ENCODE measurements around the gene NLGN1.

Gene NLGN1

DNA sequence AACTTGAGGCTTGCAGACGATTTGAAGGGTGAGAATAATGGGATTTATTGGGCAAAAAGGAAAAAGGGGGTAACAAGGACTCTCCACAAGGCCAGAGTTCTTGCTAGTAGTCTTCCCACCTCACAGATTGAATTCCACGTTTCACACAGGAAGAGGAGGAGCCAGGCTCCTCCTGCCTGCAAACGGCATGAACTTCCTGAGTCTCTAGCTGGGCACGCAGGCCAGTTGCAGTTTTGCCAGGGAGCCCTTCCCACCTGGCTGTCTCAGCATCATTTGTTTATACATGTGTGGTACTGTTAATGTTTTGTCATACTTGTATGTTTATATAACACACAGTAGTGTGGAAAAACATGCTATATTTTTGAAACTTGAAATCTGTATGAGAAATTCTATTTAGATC is 155.0 kb downstream of the NLGN1 start:
- no peak for DNase-seq (ENCODE audit: extremely low read depth, insufficient read length)

DNA sequence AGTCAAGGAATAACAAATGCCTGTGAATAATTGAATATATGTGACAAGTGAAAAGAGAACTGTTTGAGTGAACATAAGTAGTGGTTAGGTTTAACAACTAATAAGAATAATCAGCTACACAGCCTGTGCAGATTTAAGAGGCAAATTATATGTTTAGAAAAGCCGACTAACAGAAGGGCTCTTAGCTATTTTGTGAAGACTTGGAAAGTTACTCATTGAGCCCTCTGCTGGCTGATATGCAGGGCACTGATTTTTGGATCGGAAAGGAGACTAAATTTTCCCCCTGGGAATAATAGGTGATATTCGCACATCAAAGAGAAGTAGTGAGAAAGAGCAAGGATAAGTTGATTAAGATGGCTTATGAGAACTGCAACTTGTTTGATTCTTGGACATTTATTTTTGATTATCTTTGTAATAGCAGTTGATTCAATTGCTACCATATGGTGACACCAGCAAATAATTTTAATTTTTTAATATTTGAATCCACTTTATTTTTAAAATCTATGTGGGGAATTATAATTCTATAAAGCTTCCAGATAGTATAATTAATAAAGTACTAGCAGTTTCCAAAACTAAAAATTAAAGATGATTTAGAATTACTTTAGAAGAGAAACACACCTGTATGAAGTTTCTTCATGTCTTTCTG is 156.2 kb downstream of the NLGN1 start:
- no peak for DNase-seq (ENCODE audit: extremely low read depth, insufficient read length)
- Histone ChIP-seq H3K4me3 (replicated peaks; ENCODE audit: low read depth, low read length) (no peak overlapping the region), H3K36me3 (ENCODE audit: control insufficient read depth, insufficient read depth, low read length) (no peaks in the 10 kb centered on the region), H3K27me3 (replicated peaks; ENCODE audit: control insufficient read depth, insufficient read depth, low read length) (no peaks in the 10 kb centered on the region)
- TF ChIP-seq, protein P1, sequence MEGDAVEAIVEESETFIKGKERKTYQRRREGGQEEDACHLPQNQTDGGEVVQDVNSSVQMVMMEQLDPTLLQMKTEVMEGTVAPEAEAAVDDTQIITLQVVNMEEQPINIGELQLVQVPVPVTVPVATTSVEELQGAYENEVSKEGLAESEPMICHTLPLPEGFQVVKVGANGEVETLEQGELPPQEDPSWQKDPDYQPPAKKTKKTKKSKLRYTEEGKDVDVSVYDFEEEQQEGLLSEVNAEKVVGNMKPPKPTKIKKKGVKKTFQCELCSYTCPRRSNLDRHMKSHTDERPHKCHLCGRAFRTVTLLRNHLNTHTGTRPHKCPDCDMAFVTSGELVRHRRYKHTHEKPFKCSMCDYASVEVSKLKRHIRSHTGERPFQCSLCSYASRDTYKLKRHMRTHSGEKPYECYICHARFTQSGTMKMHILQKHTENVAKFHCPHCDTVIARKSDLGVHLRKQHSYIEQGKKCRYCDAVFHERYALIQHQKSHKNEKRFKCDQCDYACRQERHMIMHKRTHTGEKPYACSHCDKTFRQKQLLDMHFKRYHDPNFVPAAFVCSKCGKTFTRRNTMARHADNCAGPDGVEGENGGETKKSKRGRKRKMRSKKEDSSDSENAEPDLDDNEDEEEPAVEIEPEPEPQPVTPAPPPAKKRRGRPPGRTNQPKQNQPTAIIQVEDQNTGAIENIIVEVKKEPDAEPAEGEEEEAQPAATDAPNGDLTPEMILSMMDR (IDR thresholded peaks at IDR 0.05; ENCODE audit: insufficient read depth, low read length, poor library complexity, severe bottlenecking) = peak; percentile 64

More for the DNA sequence above, 155.0 kb downstream of the NLGN1 start:
- no peaks in the 10 kb centered on the region for H3K27me3 ChIP-seq (replicated peaks; ENCODE audit: control insufficient read depth, insufficient read depth, low read length)
- TF ChIP-seq, protein P1 (IDR thresholded peaks at IDR 0.05; ENCODE audit: insufficient read depth, low read length, poor library complexity, severe bottlenecking) = no peak
- H3K36me3 ChIP-seq (ENCODE audit: control insufficient read depth, insufficient read depth, low read length) = no peaks in the 10 kb centered on the region
- no peak overlapping the region for H3K4me3 ChIP-seq (replicated peaks; ENCODE audit: low read depth, low read length)

DNA sequence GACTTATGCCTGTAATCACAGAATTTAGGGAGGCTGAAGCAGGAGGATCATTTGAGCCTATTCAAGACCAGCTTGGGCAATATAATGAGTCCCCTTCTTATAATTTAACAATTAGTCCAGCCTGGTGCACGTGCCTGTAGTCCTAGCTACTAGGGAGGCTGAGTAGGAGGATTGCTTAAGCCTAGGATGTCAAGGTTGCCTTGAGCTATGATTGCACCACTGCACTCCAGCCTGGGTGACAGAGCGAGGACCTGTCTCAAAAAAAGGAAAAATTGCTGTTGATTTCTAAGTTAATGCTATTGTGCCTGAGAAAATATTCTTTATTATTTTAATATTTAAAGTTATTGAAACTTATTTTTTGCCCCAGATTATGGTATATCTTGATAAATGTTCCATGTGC is 159.0 kb downstream of the NLGN1 start:
- TF ChIP-seq, protein P1 (IDR thresholded peaks at IDR 0.05; ENCODE audit: insufficient read depth, low read length, poor library complexity, severe bottlenecking) = no peak

DNA sequence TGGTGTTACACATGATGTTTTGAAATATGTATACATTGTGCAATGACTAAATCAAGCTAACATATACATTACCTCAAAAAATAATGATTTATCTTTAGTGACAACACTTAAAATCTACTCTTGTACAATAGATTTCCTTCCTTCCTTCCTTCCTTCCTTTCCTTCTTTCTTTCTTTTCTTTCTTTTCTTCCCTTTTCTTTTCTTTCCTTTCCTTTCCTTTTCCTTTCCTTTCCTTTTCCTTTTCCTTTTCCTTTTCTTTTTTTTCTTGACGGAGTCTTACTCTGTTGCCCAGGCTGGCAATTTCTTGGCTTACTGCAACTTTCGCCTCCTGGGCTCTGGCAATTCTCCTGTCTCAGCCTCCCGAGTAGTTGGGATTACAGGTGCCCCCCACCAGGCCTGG is 170.5 kb downstream of the NLGN1 start:
- no peak for DNase-seq (ENCODE audit: extremely low read depth, insufficient read length)
- no peaks in the 10 kb centered on the region for H3K36me3 ChIP-seq (ENCODE audit: control insufficient read depth, insufficient read depth, low read length)
- TF ChIP-seq, protein P1 (IDR thresholded peaks at IDR 0.05; ENCODE audit: insufficient read depth, low read length, poor library complexity, severe bottlenecking) = no peak
- H3K27me3 ChIP-seq (replicated peaks; ENCODE audit: control insufficient read depth, insufficient read depth, low read length) = no peaks in the 10 kb centered on the region
- H3K4me3 ChIP-seq (replicated peaks; ENCODE audit: low read depth, low read length) = no peak overlapping the region

More for the DNA sequence above, 159.0 kb downstream of the NLGN1 start:
- H3K4me3 ChIP-seq (replicated peaks; ENCODE audit: low read depth, low read length) = no peak overlapping the region
- no peaks in the 10 kb centered on the region for H3K27me3 ChIP-seq (replicated peaks; ENCODE audit: control insufficient read depth, insufficient read depth, low read length)
- no peaks in the 10 kb centered on the region for H3K36me3 ChIP-seq (ENCODE audit: control insufficient read depth, insufficient read depth, low read length)
- DNase-seq (ENCODE audit: extremely low read depth, insufficient read length) = no peak

DNA sequence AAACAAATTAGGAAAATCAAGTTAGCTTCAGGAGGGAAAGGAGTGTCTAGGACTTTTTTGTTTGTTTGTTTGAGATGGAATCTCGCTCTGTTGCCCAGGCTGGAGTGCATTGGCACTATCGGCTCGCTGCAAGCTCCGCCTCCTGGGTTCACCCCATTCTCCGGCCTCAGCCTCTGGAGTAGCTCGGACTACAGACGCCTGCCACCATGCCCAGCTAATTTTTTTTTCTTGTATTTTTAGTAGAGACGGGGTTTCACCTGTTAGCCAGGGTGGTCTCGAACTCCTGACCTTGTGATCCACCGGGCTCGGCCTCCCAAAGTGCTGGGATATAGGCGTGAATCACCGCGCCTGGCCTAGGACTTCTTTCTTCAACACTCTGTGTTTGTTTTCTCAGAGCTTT is 171.1 kb downstream of the NLGN1 start:
- TF ChIP-seq, protein P1 (IDR thresholded peaks at IDR 0.05; ENCODE audit: insufficient read depth, low read length, poor library complexity, severe bottlenecking) = no peak
- no peaks in the 10 kb centered on the region for H3K27me3 ChIP-seq (replicated peaks; ENCODE audit: control insufficient read depth, insufficient read depth, low read length)
- no peak overlapping the region for H3K4me3 ChIP-seq (replicated peaks; ENCODE audit: low read depth, low read length)
- H3K36me3 ChIP-seq (ENCODE audit: control insufficient read depth, insufficient read depth, low read length) = no peaks in the 10 kb centered on the region
- DNase-seq (ENCODE audit: extremely low read depth, insufficient read length) = no peak

DNA sequence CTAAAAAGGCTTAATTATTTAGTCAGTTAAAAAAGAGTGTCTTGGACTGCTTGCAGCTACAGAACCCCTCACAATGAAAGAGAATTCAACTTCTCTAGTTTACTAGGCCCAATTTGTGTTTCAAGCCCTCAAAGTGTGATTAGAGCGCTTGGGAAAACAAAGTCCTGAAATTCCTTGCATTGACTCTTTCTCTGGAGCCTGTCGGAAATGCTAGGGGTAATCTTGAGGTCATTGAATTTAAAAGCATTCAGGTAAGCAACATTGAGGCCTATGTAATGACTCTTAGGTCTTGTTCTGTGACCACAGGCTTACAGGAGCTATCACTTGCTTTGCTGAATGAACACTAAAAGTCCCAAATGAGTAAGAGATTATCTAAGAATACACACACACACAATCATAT is 186.0 kb downstream of the NLGN1 start:
- DNase-seq (ENCODE audit: extremely low read depth, insufficient read length) = no peak
- Histone ChIP-seq H3K36me3 (ENCODE audit: control insufficient read depth, insufficient read depth, low read length) (no peaks in the 10 kb centered on the region), H3K27me3 (replicated peaks; ENCODE audit: control insufficient read depth, insufficient read depth, low read length) (no peaks in the 10 kb centered on the region), H3K4me3 (replicated peaks; ENCODE audit: low read depth, low read length) (no peak overlapping the region)
- TF ChIP-seq, protein P1 (IDR thresholded peaks at IDR 0.05; ENCODE audit: insufficient read depth, low read length, poor library complexity, severe bottlenecking) = no peak

All from GM06990 (cell line).